Measurements from ENCODE around the gene LINGO1.
A peak's percentile ranks its signal among the peaks of the same experiment; 100 is the strongest.

LINGO1 gene

DNA sequence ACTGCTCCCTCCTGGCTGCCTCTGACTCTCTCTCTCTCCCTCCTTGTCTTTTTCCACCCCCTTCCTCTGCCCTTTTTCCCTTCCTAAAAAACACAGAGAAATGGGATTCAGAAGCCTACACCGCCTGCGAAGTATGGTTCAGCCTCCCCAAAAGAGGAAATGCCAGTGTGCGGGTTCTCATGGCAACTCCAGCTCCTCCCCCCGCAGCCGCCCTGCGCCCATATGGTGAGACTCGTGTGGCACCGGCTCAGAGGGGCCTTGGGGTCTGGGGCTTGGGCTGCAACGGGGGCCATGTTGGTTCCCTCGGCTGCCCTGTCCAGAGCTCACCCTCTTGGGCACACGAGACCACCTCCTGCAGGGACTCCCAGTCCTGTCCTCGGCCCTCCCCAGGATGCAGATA is 23.6 kb upstream of the LINGO1 start:
- no peak for DNase-seq

- no peak for DNase-seq
Measured at GRCh38 chr15:77654975-77655374, 22.3 kb upstream of the LINGO1 start.

DNA sequence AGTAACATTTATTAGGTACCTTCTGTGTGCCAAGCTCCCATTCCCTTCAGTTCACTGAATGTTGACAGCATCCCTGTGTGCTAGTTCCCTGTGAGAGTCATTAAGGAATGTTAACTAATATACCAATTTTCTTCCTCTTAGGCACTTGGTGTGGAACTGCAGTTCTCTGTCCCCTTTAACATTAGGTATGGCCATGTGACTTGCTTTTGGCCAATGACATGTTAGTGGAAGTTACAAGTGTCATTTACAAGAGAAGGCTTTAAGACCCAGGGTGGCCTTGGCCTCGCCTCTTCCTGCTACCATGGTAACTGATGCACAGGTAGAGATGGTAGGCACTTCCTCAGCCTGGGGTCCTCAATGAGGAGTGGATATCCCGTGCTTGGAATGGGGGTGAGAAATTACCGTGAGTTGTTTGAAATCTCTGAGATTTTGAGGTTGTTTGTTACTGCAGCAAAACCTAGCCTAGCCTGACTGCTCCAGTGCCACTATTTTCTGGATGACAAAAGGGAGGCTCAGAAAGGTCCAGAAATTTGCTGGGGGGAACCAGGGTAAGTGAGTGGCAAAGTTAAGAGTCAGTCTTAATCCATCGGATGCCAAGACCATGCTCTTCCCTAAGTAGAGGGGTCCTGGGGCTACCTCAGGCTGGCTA is 21.2 kb upstream of the LINGO1 start:
- no peak for DNase-seq

DNA sequence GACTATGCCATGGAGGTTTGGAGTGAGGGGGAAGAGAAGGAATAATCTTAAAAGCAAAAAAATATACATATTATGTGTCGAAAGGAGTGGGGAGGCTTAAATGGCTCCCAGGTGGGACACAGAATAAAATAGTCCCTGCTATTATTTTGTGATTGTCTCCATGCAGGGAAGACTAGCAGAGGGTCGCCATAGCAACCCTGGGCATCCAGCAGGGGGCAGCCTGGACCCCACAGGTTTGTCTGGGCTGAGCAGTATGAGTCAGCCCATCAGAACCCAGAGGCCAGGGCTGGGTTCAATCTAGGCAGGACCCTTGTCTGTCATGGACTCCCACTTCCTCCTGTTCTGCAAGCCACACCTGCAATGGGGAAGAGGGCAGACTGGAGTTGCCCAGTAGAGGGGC is 17.6 kb upstream of the LINGO1 start:
- DNase-seq = no peak

- DNase-seq = no peak
Measured at GRCh38 chr15:77649610-77650009, 16.9 kb upstream of the LINGO1 start.

DNA sequence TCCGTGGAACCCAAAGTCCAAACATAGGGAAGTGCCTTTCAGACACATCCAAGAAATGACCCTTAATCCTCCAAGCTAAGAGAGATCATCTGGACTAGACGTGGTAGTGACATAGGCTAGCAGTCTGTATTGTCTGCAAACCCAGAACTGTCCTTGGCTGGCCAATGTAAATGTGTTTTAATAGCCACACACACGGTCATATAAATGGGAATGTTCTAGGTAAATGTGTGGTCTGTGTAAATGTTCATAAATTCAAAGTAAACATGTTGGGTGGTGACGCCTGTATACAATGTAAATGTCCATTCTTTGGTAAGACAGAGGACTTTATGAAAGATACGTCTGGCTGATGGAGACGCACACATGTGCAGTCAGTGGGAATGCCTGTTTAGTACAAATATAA is 16.3 kb upstream of the LINGO1 start:
- no peak for DNase-seq

DNA sequence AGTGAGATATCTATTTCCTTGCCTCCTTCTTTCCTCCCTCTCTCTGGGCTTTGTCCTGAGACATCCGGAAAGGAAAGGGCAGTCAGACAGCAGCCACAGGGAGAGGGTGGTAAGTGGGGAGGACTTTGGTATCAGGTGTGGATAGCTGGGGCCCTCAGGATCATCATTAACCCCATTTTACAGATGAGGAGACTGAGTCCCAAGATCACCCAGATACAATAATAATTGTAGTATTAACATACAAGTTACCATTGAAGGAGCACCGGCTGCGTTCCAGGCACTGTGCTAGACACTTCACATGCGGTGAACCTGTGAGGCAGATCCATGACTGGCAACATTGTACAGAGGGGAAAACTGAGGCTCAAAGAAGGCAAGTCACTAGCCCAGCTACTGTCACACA is 15.2 kb upstream of the LINGO1 start:
- no peak for DNase-seq

GRCh38 chr15:77646104-77646694 is 13.5 kb upstream of the LINGO1 start:
- DNase-seq = no peak

DNA sequence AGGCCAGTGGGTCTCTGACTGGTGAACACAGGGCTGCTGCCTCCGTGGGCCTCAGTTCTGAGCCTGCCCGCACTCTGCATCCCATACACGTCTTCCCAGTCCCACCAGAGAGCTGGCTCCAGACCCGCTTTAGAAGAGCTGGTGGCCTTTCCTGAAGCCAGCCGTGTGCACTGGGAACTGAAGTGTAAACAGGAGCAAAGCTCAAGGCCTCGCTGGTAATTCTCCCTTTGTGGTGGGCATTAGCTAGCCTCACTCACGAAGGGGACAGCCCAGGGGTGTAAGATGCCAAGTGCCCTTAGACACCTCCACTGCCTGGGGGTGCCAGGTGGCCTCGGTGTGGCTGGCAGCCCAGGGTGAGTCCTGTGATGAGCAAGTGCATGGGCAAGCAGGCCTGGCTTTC is 12.9 kb upstream of the LINGO1 start:
- no peak for DNase-seq

DNA sequence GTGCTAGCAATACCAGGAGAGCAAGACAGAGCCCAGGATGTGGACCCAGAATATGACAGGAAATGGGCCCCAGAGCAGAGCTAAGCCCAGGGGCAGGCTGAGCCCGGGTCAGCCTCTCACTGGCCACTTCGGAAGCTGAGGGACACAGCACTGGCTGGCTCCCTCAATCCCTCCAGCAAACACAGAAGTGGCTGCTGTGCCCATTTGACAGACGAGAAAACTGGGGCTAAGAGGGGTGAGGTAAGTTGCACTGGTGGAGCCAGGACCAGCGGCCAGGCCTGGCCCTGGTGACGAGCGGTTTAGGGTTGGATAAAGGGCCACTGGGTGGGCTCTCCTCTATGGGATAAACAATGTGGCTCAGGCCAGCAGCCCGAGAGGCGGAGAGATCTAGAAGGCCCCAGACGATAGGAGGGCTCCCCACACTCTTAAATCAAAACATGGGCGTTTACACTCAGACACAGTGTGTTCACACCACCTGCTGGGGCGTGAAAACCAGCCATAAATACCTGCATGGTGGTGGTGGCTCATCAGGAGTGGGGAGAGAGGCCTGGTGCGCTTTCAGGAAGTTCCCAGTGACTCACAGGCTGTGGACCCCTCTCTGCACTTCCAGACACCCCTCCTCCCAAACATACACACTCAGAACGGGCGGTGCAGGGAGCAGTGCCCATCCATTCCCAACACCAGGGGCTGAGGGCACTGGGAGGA is 12.0 kb upstream of the LINGO1 start:
- no peak for DNase-seq

- no peak for DNase-seq
Measured at GRCh38 chr15:77643764-77644163, 11.1 kb upstream of the LINGO1 start.

DNA sequence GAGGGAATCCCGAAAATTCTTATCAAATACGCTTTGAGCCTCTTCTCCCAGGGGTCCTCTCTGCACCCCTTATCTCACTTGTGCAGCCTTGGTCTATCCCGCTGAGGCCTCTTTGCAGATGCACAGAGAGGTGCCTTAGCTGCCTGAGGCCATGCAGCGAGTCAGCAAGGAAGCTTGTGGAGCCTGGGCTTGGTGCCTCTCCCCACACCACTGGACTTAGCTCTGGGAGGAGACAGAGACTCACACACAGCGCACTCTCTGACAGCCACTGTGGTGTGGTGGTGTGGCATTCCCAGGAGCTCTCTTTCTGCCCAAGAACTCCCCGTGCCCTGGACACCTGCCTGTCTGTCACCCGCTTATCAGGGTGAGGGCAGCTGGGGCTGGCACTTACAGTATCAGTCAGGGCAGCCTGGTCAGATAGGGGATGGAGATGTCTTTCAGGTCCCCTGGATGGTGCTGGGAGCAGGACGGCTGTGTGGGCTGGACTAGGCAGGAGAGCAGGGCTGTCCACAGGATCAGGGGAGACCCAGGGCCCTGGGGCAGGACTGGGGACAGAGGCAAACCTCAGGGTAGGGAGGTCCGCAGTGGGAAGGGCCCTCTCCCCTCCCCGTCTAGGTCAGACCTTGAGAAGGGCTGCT is 10.2 kb upstream of the LINGO1 start:
- DNase-seq = no peak

- DNase-seq = no peak
Measured at GRCh38 chr15:77641999-77642398, 9.3 kb upstream of the LINGO1 start.

GRCh38 chr15:77640615-77641014 is 7.9 kb upstream of the LINGO1 start:
- DNase-seq = no peak

GRCh38 chr15:77639431-77639830 is 6.7 kb upstream of the LINGO1 start:
- no peak for DNase-seq

- no peak for DNase-seq
Measured at GRCh38 chr15:77637851-77638692, 5.4 kb upstream of the LINGO1 start.

GRCh38 chr15:77636209-77636608 is 3.5 kb upstream of the LINGO1 start:
- peak; percentile 12 for DNase-seq

DNA sequence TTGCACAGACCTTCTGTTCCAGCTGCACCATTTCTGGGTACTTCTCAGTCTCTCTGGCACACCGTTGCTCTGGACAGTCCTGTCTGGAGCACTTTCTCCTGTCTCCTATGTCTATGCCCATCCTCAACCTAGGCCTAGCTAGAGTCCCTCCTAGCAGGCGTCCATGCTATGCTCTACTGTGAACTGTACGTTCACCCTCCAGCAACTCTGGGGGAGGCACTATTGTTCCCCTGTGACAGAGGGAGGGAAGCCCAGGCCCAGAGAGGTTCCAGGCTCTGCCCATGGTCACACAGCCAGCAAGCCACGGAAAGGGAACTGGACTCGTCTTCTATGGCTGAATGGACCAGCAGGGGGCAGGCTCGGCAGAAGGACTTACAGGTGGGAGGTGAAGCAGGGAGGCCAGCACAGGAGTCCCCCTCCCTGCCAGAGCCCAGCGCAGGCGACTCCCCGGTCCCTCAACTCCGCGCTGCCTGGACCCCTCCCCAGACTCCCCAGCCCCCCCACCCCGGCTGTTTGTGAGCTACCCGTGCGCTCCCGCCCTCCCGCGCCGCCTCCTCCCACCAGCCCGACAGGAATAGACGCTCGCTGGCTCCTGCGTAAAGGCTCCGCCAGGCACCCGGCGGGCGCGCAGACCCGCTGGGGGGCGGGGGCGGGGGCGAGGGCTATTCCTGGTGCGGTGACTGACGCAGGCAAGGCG is 1.7 kb upstream of the LINGO1 start:
- DNase-seq = peak; percentile 4

DNA sequence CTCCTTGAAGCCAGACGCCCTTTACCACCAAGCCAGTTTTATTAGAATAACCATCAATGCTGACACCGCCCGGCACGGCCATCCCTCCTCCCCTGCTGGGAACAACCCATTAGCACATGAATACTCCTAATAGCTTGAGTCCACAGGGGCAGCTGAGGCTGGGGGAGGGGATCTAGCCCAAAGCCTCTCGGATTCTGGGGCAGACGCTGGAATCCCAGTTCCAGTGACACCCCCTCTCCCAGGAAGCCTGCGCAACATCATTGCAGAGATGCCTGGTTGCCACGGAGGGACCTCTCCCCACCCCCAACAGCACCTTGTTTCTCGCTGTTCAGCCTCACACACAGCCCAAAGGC is 1.2 kb upstream of the LINGO1 start:
- DNase-seq = peak; percentile 36

DNA sequence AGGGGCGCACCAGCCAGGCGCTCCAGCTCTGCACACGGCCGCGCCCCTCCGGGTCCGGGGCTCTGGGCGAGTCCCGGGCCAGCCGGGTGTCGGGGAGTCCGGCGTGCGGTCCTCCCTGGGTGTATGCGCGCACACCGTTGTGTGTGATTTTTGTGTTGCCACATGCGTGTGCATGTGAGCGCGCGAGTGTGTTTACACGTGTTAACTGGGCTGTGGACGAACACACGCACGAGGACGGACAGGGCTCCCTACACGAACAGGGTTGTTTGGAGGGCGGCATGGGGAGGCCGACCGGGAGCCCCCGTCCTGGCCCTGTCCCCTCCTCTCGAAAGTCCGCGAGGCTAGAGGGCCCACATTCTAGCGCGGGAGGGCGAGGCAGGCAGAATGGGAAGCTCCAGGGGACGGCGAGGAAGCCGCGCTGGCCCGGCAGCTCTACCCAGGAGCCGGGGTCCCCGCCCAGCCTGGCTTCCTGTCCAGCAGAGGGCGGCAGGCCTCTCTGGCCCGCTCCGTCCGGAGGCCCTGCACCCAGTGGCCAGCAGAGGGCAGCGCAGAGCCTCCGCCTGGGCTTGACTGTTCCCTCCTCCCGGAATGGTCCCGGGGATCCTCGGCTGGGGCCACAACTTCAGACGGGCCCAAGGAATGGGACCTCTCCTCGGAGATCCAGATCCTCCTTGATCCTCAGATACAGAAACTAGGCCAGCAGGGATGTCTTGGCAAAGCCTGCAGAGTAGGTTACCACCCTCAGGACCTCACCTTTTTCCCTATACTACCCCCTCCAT is 611 bp upstream of the LINGO1 start:
- DNase-seq = peak; percentile 60

DNA sequence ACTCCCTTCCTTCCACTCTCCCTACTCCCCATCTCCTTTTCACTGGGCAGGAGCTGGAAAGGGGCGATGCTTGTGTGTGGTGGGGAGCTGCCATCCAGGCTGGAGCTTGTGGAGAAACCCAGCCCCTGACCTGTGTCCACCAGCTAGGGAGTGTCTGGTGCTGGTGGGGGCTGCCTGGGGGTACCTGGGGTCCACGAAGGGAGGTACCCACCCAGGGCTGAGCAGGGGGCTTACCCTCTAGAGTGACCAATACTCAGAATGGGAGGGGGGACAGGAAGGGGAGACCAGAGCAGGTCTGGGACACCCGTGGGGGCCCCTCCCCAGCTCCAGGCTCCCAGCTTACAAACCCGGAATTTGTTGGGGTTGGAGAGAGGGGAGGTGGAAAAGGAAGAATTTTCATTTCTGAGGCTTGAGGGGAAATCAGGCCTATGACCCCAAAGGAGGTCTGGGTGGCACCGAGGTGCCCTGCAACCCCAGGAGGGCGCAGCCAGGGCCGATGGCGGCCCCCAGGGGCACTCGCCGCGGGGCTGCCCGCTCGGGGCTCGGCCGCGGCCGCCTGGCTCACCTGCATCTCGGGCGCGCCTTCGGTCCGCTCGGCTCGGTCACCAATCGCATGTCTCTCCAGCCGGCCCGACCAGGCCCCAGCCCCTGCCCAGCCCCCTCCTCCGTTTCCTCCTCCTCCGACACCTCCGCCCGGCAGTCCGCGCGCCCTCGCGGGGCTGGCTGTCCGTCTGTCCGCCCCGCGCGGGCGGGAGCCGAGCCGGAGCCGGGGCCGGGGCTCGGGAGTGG is 773 bp downstream of the LINGO1 start:
- DNase-seq = no peak

Data from NCI-H2227 treated with DMSO at 0.1 percent for 48 hours (cell line).